Activated T-helper 1 cell treated with anti-CD3 and anti-CD28 coated beads, Interleukin-12 subunit alpha, Interleukin-12 subunit beta, Interleukin-2, Interleukin-4 antibody, amounts not matched to agents 30 ng/mL and 10 ng/mL and 1 ng/mL, durations not matched to agents 14 hours and 24 hours and 36 hours (primary cell): ENCODE measurements around the gene ARL16. TPM values are rescaled to one million over a fixed set of nuclear protein-coding genes. Genes with fewer than 3 reads are reported as not detected.

Source experiments
- DNase-seq: peaks from one replicate; pipeline ENCODE4 v3.0.0; 2021; ENCODE audit warnings: low spot score
- H3K27ac Mint-ChIP-seq: one replicate; pipeline ENCODE4 v1.8.0; 2021; ENCODE audit warnings: mild to moderate bottlenecking, mixed read lengths
- H3K27me3 Mint-ChIP-seq: one replicate; pipeline ENCODE4 v1.8.0; 2022; ENCODE audit warnings: mild to moderate bottlenecking, moderate library complexity, mixed read lengths; ENCODE audit not compliant: insufficient read depth
- H3K36me3 Mint-ChIP-seq: one replicate; pipeline ENCODE4 v1.8.0; 2021; ENCODE audit warnings: low read depth, mixed read lengths
- H3K4me1 Mint-ChIP-seq: one replicate; pipeline ENCODE4 v1.8.0; 2021; ENCODE audit warnings: low read depth, mixed read lengths
- H3K4me3 Mint-ChIP-seq: one replicate; pipeline ENCODE4 v1.8.0; 2021; ENCODE audit warnings: mild to moderate bottlenecking, moderate library complexity, mixed read lengths
- H3K9me3 Mint-ChIP-seq: one replicate; pipeline ENCODE4 v1.8.0; 2021; ENCODE audit warnings: mixed read lengths
- intact Hi-C: fragments of 100-400 bp; cut with micrococcal nuclease; formaldehyde crosslinking; loops from one replicate; pipeline ENCODE4 v1.15.1; 2024
- total RNA-seq: library from RNA; stranded (reverse); gene quantifications from 2 replicates; pipeline ENCODE4 v1.2.3, GENCODE V29; 2022

Gene ARL16
- total RNA-seq, 1 donor from 2014 or later: 37.6 TPM

DNA sequence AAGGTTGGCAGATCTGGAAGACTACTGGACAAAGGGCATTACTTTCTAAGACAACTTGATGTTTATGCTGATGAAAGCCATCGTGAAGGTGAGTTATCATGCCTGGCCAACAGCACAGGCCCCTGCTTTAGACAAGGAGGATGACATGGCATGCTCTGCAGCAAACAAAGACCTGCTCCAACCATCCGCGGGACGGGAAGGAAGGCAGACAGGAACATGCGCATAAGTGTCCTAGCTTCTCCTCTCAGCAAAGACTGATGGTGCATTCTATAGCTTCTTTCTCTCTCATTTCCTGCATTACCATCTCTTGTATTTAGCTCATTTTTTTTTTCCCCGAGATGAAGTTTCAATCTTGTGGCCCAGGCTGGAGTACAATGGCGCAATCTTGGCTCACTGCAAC, 52.1 kb downstream of the ARL16 start:
- Mint-ChIP-seq H3K27ac (no peak overlapping the region), H3K4me1 (peaks cover 16% of the 10 kb centered on the region), H3K4me3 (no peak overlapping the region), H3K36me3 (peaks cover 31% of the 10 kb centered on the region), H3K9me3 (no peaks in the 10 kb centered on the region), H3K27me3 (no peaks in the 10 kb centered on the region)
- intact Hi-C loops: no loop called here
- no peak for DNase-seq

Other genes starting within 250 kb of the ARL16 start
- 3,516 TPM in 2 replicates for gene ACTG1, start 171.0 kb downstream of the ARL16 start, total RNA-seq
- gene FSCN2, start 155.4 kb downstream of the ARL16 start, total RNA-seq: 0.52 and 0.64 TPM in 2 replicates
- gene FAAP100, start 131.4 kb downstream of the ARL16 start, total RNA-seq: 69.2 and 69.5 TPM in 2 replicates
- 138 and 157 TPM in 2 replicates for gene NPLOC4, start 46.7 kb downstream of the ARL16 start, total RNA-seq
- 0.21 and 0.66 TPM in 2 replicates for gene TSPAN10, start 46.6 kb downstream of the ARL16 start, total RNA-seq
- gene PDE6G, start 27.3 kb downstream of the ARL16 start, total RNA-seq: 5.8 and 8.7 TPM in 2 replicates
- gene OXLD1, start 17.2 kb downstream of the ARL16 start, total RNA-seq: 54.3 and 57.5 TPM in 2 replicates
- gene CCDC137, start 17.1 kb downstream of the ARL16 start, total RNA-seq: 59.3 and 62.1 TPM in 2 replicates
- gene HGS, start 214 bp upstream of the ARL16 start, total RNA-seq: 133 and 144 TPM in 2 replicates
- gene MRPL12, start 19.6 kb upstream of the ARL16 start, total RNA-seq: 232 TPM in 2 replicates
- gene SLC25A10, start 28.5 kb upstream of the ARL16 start, total RNA-seq: 45.7 and 49.6 TPM in 2 replicates
- gene GCGR, start 120.4 kb upstream of the ARL16 start, total RNA-seq: not detected in 2 replicates
- 56.0 and 62.3 TPM in 2 replicates for gene MCRIP1, start 149.5 kb upstream of the ARL16 start, total RNA-seq
- gene PPP1R27, start 151.3 kb upstream of the ARL16 start, total RNA-seq: not detected in 2 replicates
- gene P4HB, start 176.7 kb upstream of the ARL16 start, total RNA-seq: 477 and 487 TPM in 2 replicates
- gene ARHGDIA, start 187.5 kb upstream of the ARL16 start, total RNA-seq: 701 and 705 TPM in 2 replicates
- gene ALYREF, start 207.8 kb upstream of the ARL16 start, total RNA-seq: 241 and 249 TPM in 2 replicates
- 123 and 124 TPM in 2 replicates for gene ANAPC11, start 207.9 kb upstream of the ARL16 start, total RNA-seq
- gene NPB, start 218.4 kb upstream of the ARL16 start, total RNA-seq: 0.24 and 0.31 TPM in 2 replicates
- 49.5 and 54.5 TPM in 2 replicates for gene PCYT2, start 227.6 kb upstream of the ARL16 start, total RNA-seq
- gene SIRT7, start 234.4 kb upstream of the ARL16 start, total RNA-seq: 53.2 and 57.5 TPM in 2 replicates
- gene MAFG, start 243.9 kb upstream of the ARL16 start, total RNA-seq: 33.8 and 35.5 TPM in 2 replicates